NCI-H187 treated with DMSO at 0.1 percent for 48 hours (cell line): ENCODE data around the gene UBL4B.

Experiments
- DNase-seq: peaks from one replicate; lab custom pipeline; 2025; lab: John Stamatoyannopoulos, UW

UBL4B gene

DNA sequence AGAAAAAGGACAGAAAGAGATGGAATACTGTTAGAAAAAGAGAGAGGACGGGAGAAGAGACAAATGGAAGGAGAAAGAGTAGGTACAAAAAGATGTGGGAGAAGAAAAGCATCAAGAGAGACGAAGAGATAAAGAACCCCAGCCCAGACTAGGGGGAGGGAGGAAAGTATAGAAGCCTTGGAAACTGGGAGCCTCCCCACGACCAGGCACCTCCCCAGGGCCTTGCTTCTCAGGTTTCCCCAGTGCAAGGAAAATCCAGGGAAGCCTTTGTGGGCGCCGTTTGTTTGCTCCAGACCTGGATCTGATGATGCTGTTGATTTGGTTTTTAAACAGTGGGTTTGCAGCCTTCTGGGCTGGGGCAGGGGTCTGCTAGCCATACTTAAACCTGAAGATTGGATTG lies 26.6 kb upstream of the UBL4B start:
- DNase-seq, result no peak

DNA sequence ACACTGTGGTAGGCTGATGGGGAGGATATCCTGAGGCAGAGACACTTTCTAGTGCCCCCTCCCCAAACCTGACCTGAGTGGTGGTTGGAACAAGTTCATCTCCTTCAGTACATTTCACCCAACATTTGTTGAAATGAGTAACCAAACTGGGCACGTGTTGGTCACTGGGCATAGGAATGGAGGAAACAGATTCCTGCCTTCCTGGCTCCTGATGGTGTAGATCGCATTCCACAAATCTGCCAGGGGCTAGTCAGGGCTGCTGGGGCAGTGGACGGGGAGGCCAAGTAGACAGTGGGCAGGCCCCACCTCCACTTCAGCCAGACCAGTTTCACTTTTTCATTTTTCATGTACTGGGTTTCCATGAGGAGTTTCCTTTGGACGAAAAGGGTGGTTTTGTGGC lies 25.3 kb upstream of the UBL4B start:
- DNase-seq, result no peak

DNA sequence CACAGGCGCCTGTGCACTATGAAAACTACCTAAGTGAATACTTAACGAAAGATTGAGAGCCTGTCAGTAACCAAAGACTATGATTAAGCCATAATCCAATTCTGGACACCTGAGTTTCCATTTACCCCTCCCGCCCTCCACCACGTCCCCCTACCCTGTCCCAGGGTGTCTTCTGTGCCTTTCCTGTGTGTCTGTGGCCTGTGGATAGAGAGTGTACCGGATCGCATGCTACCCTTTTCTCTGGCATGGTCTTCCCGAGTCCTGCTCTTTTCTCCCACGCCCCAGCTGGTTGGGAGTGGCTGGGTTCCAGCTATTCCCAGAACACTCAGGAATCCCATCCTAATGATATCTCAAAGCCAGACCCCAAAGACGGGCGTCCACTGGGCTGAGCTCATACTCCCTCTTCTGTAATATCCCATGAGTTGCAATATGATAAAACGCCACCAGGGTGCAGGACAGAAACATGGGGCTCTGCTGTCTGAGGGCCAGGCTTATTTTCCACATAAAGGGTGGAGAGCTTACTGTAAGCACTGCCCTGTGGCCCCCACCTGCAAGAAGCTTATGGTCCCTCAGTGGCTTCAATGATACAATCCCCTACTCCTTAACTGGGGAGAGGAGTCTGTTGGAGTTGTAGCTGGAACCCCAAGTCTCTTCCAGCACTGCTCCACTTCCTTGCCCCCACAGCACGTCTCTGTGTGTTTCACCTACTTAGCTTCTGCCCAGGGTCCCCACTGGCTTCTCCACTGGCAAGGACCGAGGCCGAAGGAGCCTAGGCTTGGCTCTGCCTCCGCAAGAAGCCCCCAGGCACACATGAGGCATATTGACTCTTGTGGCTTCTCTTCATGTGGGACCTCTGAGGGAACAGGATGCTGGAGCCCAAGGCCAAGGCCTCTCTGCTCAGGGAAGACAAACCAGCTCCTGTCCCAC lies 24.2 kb upstream of the UBL4B start:
- no peak for DNase-seq

DNA sequence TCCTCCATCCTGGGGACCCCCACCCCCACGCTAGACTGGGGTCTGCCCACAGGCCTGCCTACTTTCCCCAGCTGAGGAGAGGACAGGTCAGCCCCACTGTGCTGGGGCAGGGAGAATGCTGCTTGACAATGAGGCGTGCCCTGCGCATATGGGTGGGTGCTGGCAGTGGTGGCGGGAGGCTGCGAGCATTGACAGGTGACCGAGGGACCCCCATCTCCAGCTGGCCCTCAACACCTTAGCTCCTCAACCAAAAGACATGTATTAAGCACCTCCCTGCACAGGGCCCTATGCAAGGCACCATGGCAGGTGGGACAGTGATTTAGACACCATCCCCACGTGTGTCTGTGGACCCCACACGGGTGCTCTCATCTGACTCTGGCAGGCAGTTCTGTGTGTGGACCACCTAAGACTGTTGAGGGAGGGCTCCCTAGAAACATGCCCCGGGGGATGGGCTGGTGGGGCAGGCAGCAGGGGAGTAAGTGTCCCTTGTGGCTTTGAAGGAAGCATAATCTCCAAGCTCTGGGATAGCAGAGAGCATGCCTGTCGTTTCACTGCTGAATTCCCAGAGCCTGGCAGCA lies 23.4 kb upstream of the UBL4B start:
- DNase-seq, result no peak

DNA sequence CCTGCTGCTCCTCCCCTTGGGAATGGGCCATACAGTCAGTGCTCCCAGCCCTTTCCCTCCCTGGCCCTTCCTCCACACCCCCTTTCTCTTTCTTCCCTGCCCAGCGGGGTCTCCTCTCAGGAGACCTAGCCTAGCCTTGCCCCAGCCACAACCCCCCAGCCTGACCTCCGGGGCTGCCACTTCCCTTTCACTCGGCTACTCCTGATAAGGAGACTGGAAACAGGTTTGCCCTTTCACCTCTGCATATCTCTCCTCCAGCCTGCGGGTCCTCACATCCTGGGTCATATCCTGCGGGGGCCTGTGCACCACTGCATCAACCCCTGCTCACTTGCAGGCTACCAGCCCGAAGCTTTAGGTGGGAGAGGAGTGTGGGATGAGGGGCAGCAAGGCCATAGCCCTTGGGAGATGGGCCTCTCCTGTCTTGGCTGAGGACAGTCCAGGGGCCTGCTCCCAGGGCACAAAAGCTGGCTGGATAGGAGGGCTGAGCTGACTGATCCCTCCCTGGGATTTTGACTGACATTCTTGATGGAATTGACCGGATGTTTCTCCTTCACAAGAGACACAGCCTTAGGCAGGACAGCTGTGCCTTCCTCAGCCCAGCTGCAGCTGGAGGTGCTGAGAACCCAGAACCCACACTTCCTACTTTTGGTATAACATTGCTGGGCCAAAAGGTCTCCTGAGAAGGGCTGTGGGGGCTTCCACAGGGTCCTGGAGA lies 22.5 kb upstream of the UBL4B start:
- no peak for DNase-seq

DNA sequence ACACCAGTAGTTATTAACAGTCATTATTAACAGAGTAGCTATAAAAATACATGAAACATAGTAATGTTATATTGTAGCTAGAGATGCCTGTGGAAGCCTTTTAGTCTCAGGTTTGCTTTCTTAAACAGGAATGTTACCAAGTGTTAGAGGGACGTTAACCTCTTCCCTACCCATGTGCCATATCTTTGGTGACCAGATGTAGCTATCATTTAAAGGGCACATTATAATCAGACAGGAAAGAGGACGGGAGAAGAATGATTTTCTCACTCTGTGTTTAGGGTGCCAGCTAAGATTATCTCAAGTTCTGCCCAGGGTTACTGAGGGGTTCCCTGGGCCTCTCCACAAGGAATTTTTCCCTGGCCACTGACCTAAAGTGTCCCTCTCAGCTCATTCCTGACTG lies 20.9 kb upstream of the UBL4B start:
- DNase-seq, result no peak

DNA sequence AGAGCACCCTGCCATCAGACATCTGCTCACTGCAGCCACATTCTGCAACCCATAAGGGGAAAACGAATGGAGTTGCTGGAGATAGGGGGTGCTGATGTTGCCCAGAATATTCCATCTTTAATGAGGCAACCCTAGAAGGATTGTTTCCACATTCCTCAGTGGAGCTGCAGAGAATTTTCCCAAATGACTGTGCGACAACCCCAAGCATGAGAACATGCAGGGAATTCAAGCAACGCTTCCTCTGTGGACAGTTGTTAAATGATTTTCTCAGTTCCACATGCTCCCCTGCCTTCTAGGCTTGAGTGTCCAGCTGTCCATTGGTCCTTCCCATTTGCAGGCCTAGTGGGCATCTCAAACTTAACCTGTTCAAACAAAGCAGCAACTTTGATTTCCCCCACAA lies 20.5 kb upstream of the UBL4B start:
- no peak for DNase-seq

DNA sequence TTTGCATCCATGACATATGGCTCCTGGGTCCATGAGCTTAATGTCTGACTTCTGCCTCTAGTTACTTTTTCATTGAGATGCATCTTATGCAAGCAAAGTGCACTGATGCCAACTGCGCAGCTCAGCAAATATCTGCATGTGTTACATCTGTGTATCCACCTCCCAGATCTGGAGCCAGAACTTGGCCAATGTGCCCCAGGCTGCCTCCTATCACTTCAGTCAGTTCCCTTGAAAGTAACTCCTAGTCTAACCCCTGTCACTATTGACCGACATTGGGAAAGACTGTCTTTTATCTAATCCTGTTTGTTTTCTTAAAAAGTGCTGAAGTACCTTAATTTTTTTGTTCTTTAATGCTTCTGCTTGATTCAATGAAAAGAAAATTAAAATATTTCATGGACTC lies 19.3 kb upstream of the UBL4B start:
- no peak for DNase-seq

DNA sequence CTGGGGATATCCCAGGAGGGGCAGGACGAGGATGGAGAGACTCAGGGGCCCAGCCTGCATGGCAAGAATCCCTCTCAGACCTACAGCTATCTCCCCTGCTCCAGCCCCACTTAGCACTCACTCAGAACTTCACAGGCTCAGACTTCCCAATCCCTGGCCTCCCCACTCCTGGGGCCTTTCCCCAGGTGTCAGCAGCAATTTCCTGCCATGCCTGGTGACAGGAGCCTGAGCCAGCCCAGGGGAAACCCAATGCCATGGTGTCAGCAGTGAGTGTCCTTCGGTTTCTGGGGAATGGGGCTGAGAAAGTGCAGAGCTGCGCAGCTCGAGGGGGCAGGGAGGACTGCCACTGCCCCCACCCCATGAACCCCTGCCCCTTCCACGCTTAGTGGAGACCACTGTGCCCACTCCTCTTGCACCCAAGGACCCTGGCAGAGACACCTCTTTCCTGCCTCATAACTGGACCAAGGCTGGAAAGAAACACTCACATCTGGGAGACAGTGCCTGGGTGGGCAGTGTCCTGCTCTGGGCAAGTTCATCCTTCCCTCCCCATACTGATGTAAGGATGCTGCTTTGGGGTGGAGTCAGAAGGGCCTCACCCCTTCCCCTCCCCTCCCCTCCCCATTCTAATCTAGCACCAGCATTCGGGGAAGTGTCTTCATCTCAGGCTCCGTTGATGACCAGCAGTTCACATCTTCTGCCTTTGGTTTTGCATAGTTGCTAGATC lies 17.1 kb upstream of the UBL4B start:
- no peak for DNase-seq

DNA sequence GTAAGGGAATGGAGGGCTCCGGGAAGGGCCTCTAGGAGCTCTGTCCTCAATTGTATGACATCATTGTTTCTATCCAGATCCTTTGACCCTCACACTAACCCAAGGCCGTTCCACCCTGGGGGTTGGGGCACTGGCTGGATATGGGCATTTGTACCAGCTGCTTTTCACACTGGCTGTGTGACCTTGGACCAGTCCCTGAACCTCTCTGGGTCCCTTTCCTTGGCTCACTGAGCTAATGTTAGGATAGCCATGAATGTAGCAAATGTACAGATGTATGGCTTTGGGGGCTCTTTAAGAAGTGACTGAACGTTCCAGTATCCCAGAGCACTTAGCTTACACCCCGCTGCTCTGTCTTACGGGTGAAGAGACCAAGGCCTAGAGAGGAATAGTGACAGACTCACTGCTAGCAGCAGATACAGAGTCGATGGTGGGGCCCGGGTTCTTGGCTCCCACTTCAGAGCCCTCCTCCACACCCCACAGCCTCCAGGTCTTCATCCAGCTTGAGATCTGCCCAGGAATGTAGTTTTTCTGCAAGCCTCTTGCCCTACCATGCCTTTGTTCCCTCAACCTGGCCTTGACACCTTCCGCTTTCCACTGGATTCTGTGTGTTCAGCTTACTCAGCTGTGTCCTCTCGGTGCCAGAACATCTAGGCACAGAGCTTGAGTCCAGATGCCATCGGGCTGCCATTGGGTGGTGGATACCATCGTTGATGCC lies 14.6 kb upstream of the UBL4B start:
- no peak for DNase-seq

DNA sequence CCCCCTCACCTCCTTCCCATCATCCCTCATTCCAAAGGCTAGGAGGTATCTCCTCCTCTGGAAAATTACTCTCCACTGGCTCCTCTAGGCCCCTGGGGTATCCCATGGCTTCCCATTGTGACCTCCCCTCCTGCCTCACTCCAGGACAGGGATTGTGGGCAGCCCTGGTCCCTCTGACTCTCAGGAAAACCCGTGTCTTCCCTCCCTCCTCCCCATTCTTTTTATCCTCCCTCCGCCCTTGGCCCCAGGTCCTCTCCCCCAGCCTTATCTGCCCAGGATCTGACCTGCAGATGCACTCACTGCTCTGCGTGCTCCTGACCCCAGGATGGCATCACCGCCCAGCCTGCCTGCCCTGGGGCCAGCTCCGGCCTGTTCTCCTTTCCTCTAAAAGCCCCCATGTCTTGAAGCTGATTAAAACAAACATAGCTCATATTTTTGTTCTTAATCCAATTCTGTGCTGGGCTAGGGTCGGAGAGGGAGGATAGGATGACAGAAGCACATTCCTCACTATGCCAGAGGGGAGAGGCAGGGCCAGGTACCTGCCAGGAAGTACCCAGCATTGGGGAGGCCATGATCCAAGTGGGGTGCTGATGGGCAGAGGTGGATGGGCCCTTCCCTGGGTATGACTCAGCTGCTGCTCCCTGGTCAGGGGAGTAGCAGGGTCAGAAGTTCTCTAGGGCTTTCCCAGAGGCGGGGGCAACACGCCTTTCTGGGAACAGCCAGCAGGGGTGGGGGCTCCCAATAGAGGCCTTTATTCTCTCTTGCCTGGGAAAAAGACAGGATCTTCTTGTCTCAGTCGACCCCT lies 13.8 kb upstream of the UBL4B start:
- DNase-seq, result no peak

DNA sequence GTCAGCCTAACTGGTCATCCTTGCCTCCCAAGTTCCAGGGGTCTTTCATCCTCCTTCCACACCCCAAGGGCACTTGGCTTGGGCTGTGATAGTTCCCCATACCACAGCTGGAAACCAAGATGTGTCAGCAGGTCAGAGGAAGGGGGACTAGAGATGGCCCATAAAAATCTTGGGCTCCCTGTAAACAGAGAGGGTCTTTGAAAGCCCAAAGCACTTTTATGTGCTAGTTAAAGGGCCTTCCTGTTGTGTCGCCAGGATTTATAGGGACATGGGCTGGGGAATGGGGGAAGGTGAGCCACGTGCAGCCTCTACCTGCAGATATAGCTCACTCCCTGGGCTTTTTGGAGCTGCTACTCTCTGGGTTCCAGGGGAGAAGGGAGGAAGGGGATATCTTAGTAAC lies 11.9 kb upstream of the UBL4B start:
- no peak for DNase-seq

DNA sequence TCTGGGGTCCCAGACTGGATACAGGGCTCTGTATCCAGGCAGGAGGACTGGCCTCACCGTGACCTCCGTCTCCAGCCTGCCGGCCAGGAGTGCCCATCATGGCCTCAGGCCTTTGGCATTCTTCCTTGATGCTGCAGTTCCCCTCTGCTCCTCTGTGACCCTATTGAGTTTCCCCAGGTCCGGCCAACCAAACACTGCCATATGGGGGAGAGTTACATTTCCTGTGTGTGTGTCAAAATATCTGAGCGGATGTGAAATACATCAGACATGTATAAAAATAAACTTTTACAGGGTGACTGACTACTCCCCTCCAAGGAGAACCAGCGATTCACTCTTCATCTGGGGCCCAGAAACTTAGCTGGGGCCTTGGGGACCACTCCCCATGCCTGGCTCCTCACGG lies 10.2 kb upstream of the UBL4B start:
- DNase-seq, result no peak

DNA sequence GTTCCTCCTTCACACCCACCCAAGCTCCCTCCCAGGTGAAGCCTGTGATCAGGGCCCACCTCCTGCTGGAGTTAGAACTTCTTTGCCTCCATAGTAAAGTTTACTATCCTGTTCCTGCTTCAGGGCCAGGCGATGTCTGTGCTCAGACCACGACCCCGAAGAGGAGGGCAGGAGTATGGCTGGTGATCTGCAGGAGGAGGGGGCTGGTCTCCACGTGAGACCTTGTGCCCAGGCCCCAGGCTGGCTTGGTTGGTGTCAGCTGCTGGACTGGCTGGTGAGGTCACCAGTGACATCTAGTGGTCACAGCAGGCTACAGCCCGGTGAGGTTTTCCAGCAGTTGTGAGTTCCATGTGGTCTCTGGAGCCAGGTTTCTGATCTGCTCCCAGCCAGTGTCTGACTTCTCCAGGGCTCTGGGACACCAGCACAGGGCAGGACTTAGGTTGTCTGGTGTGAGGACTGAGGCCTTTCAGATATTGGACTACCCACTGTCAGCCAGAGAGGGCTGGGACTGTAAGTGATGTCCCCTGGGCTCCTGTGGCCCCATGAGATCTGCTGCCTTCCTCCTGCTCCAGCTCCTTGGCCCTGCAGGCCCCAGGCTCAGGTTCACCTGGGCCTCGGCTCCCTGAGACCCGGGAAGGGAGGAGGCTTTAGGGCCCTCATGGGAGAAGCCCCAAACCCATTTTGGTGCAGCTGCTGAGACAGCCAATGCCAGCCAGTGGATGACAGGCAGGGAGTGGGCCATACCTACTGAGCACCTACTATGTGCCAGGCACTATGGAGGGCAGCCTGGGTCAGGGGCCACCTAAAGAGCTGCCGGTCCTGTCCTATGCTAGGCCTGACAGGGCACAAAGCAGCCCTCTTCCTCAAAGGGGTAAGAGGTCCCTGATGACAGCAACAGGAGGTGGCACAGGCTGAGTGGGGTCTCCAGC lies 6.0 kb upstream of the UBL4B start:
- DNase-seq, result peak; percentile 12

DNA sequence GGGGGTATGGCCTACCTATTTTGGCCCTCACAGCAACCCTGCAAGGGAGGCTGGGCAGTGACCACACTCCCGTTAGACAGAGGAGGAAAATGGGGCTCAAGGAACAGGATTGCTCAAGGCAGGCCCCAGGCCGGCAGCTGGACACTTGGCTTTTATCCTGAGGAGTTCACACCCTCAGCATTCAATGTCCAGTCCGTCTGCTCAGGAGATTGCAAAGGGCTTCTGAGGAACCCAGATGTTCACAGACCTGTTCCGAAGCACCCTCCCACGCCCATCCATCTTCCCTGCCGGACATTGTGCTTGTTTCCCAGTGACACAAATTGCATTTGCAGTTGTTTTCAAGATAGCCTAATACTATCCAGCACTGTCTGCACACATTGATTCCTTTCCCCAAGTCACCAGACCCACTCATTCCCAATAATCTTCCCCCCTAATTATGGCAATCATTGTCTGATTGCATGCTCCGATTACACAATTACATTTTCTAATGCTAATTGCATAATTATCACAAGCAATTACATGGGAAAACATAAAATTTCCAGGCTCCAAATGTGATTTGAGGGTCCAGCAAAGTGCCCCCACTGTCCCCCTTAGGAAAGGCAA lies 4.3 kb upstream of the UBL4B start:
- no peak for DNase-seq

DNA sequence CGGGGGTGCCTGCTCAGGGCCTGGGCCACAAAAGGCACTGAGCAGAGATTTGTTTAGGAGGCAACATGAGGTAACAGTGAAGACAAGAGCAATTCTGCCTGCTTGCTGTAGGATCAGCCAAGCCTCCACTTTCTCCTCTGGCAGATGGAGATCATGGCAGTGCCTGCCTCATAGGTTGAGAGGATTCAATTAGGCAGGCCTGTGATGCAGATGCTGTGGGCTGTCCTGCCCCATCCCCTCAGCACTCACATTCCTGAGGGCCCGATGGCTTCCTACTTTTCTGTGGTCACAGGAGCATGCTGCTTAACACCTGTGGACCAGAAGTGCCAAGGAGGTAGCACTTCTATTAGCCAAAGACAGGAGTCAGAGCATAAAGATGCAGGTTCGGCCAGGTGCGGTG lies 1.2 kb upstream of the UBL4B start:
- no peak for DNase-seq

DNA sequence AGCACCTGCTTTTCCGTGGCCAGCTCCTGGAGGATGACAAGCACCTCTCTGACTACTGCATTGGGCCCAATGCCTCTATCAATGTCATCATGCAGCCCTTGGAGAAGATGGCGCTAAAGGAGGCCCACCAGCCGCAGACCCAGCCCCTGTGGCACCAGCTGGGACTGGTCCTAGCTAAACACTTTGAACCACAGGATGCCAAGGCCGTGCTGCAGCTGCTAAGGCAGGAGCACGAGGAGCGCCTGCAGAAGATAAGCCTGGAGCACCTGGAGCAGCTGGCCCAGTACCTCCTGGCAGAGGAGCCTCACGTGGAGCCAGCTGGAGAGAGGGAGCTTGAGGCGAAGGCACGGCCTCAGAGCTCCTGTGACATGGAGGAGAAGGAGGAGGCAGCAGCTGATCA lies 413 bp downstream of the UBL4B start:
- DNase-seq, result no peak

DNA sequence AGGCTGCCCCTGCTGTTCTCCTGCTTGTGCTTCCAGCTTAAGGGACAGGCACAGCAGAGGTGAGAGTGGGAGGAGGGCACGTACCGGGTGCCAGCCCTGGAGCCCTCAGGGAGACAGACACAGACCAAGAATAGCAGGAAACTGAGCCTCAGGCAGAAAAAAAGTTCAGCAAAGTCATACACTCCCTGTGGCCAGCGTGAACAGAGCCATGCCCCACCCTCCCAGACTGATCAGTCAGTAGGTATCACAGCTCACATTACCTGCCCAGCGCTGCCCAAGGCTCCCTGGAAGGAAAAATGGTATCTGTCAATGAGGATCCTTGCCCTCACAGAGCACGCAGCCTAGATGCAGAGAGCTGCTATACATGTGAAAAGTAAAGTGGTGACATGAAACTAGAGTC lies 1.3 kb downstream of the UBL4B start:
- DNase-seq, result no peak

DNA sequence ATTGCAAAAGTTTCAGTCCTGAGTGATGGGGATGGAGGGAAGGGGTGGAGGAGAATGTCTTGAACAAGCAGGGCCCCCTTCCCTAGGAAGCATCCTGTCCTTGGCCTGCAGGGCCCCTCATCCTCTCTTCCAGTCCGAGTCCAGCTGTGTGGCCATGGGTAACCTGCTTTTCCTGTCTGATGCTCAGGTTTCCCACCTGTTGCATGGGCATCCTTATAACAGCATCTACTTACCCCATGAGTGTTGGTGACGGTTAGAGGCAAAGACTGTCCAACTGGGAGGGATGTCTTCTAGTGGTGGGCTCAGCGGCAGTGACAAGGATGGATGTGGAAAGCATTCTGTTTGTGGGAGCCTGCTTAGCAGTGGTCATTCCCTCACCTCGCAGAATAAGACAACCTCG lies 1.9 kb downstream of the UBL4B start:
- no peak for DNase-seq
